ENCODE measurements around the gene AP3D1.

AP3D1 gene

DNA sequence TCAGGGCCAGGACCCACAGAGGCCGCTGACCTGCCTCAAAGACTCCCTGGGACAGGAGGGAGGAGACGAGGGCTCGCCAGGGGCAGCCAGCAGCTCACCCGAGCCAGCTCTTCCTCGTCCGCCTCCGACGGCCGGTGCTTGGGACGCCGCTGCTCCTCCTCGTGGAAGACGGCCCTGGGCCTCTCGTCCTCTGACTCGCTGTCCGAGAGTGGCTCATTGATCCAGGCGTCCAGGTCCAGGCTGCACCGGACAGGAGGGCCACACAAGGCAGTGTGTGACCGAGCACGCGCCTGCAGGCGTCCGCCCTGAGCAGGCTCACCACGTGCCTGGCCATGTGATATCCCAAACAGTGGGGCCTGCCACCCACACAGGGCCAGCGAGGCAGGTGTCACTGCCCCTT is 34.9 kb downstream of the AP3D1 start:
- Histone ChIP-seq H2AFZ (ENCODE audit: low read depth) (no peak overlapping the region), H3K4me1 (ENCODE audit: low read depth, poor library complexity, severe bottlenecking) (no peaks in the 10 kb centered on the region), H3K4me3 (IDR thresholded peaks at IDR 0.05; ENCODE audit: insufficient read depth, low read depth, low read length) (no peak overlapping the region), H3K36me3 (ENCODE audit: insufficient read depth) (peaks cover 4% of the 10 kb centered on the region; the same call in 1 of the 2 replicates), H3K79me2 (ENCODE audit: insufficient read depth, low read depth) (no peaks in the 10 kb centered on the region), H4K20me1 (ENCODE audit: insufficient read depth) (no peaks in the 10 kb centered on the region), H3K27me3 (ENCODE audit: insufficient read depth, low read depth) (no peaks in the 10 kb centered on the region), H3K9ac (no peak overlapping the region), H3K27ac (no peak overlapping the region), H3K4me2 (no peak overlapping the region)
- TF ChIP-seq, protein P1, sequence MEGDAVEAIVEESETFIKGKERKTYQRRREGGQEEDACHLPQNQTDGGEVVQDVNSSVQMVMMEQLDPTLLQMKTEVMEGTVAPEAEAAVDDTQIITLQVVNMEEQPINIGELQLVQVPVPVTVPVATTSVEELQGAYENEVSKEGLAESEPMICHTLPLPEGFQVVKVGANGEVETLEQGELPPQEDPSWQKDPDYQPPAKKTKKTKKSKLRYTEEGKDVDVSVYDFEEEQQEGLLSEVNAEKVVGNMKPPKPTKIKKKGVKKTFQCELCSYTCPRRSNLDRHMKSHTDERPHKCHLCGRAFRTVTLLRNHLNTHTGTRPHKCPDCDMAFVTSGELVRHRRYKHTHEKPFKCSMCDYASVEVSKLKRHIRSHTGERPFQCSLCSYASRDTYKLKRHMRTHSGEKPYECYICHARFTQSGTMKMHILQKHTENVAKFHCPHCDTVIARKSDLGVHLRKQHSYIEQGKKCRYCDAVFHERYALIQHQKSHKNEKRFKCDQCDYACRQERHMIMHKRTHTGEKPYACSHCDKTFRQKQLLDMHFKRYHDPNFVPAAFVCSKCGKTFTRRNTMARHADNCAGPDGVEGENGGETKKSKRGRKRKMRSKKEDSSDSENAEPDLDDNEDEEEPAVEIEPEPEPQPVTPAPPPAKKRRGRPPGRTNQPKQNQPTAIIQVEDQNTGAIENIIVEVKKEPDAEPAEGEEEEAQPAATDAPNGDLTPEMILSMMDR (conservative IDR thresholded peaks at IDR 0.05; ENCODE audit: low read depth, low read length): no peak

- Histone ChIP-seq H3K36me3 (ENCODE audit: insufficient read depth) (peaks cover 9% of the 10 kb centered on the region; the same call in 1 of the 2 replicates), H3K27ac (no peak overlapping the region), H2AFZ (ENCODE audit: low read depth) (no peak overlapping the region), H3K4me2 (no peak overlapping the region), H3K9ac (no peak overlapping the region), H3K27me3 (ENCODE audit: insufficient read depth, low read depth) (no peaks in the 10 kb centered on the region), H3K79me2 (ENCODE audit: insufficient read depth, low read depth) (no peaks in the 10 kb centered on the region), H3K4me3 (IDR thresholded peaks at IDR 0.05; ENCODE audit: insufficient read depth, low read depth, low read length) (no peak overlapping the region), H3K4me1 (ENCODE audit: low read depth, poor library complexity, severe bottlenecking) (no peaks in the 10 kb centered on the region), H4K20me1 (ENCODE audit: insufficient read depth) (no peaks in the 10 kb centered on the region)
- TF ChIP-seq, protein P1 (conservative IDR thresholded peaks at IDR 0.05; ENCODE audit: low read depth, low read length): no peak
These were observed 35.4 kb downstream of the AP3D1 start for GRCh38 chr19:2115911-2116426.

- no peaks in the 10 kb centered on the region for H4K20me1 ChIP-seq (ENCODE audit: insufficient read depth)
- H3K27me3 ChIP-seq (ENCODE audit: insufficient read depth, low read depth): no peaks in the 10 kb centered on the region
- TF ChIP-seq, protein P1 (conservative IDR thresholded peaks at IDR 0.05; ENCODE audit: low read depth, low read length): no peak
- H3K27ac ChIP-seq: no peak overlapping the region
- no peak overlapping the region for H2AFZ ChIP-seq (ENCODE audit: low read depth)
- H3K4me2 ChIP-seq: no peak overlapping the region
- peaks cover 10% of the 10 kb centered on the region; the same call in 1 of the 2 replicates for H3K36me3 ChIP-seq (ENCODE audit: insufficient read depth)
- no peak overlapping the region for H3K9ac ChIP-seq
- H3K4me3 ChIP-seq (IDR thresholded peaks at IDR 0.05; ENCODE audit: insufficient read depth, low read depth, low read length): no peak overlapping the region
- no peaks in the 10 kb centered on the region for H3K79me2 ChIP-seq (ENCODE audit: insufficient read depth, low read depth)
- no peaks in the 10 kb centered on the region for H3K4me1 ChIP-seq (ENCODE audit: low read depth, poor library complexity, severe bottlenecking)
These were observed 36.0 kb downstream of the AP3D1 start for GRCh38 chr19:2115324-2115723.

DNA sequence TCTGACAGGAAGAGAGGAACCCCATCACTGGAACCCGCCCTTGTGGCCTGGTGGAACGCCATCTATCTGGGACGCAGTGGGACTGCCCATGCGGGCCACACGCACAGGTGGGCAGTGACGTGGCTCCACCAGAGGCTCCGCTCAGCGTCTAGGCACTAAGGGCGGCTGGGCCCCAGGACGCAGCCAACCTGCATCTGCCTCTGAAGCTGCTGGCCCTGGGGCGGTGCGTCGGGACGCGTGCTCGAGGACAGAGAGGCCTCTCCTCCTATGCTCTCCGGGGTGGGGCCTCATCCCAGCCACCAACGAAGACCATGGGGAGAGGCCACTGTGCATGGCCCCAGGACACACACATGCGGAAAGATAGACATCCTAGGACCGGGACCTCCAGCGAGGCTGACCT is 36.5 kb downstream of the AP3D1 start:
- Histone ChIP-seq H3K27me3 (ENCODE audit: insufficient read depth, low read depth) (no peaks in the 10 kb centered on the region), H3K9ac (no peak overlapping the region), H3K36me3 (ENCODE audit: insufficient read depth) (peaks cover 10% of the 10 kb centered on the region; the same call in 1 of the 2 replicates), H3K4me3 (IDR thresholded peaks at IDR 0.05; ENCODE audit: insufficient read depth, low read depth, low read length) (no peak overlapping the region), H3K4me1 (ENCODE audit: low read depth, poor library complexity, severe bottlenecking) (no peaks in the 10 kb centered on the region), H3K79me2 (ENCODE audit: insufficient read depth, low read depth) (no peaks in the 10 kb centered on the region), H4K20me1 (ENCODE audit: insufficient read depth) (no peaks in the 10 kb centered on the region), H2AFZ (ENCODE audit: low read depth) (no peak overlapping the region), H3K4me2 (no peak overlapping the region), H3K27ac (no peak overlapping the region)
- TF ChIP-seq, protein P1 (conservative IDR thresholded peaks at IDR 0.05; ENCODE audit: low read depth, low read length): no peak
